ENCODE measurements around the gene ZSWIM6. TPM values are rescaled to one million over a fixed set of nuclear protein-coding genes. Genes with fewer than 3 reads are reported as not detected.

ZSWIM6 gene
- total RNA-seq, 1 experiment from 2014 or later, result 10.0 TPM

GRCh38 chr5:61313960-61314681 is 17.9 kb upstream of the ZSWIM6 start:
- no peaks in the 10 kb centered on the region for H3K27me3 Mint-ChIP-seq (ENCODE audit: insufficient read depth, unreplicated experiment)
- CTCF ChIA-PET, result no interaction called here
- no peak overlapping the region for H3K4me3 Mint-ChIP-seq (ENCODE audit: unreplicated experiment)
- H3K36me3 Mint-ChIP-seq (ENCODE audit: insufficient read depth, unreplicated experiment), result no peaks in the 10 kb centered on the region
- H3K9me3 Mint-ChIP-seq (ENCODE audit: unreplicated experiment), result no peaks in the 10 kb centered on the region
- POLR2A ChIA-PET, result no interaction called here
- H3K9me3 ChIP-seq, result no peaks in the 10 kb centered on the region
- H3K27ac Mint-ChIP-seq (ENCODE audit: unreplicated experiment), result no peak overlapping the region
- H3K27me3 ChIP-seq (replicated peaks; ENCODE audit: control insufficient read depth, insufficient read depth, low read length), result no peaks in the 10 kb centered on the region
- BruUV-seq (replicated peaks), result no TSS peak
- no peaks in the 10 kb centered on the region for H3K36me3 ChIP-seq (ENCODE audit: control insufficient read depth, insufficient read depth, low read length)
- peaks cover 23% of the 10 kb centered on the region for H3K4me1 Mint-ChIP-seq (ENCODE audit: low read depth, unreplicated experiment)
- intact Hi-C loops (cut with micrococcal nuclease; ENCODE audit: unreplicated experiment), result no loop called here
- no peak for DNase-seq
- TF ChIP-seq CTCF (IDR thresholded peaks at IDR 0.05; ENCODE audit: insufficient read depth in 1 of 2, low read depth in 1 of 2, low read length in 1 of 2, severe bottlenecking in 1 of 2, unreplicated experiment in 1 of 2), result no peak
- H3K4me1 ChIP-seq, result peaks cover 17% of the 10 kb centered on the region
- no peak overlapping the region for H3K4me3 ChIP-seq (ENCODE audit: low read depth, low read length)

- intact Hi-C loops (cut with micrococcal nuclease; ENCODE audit: unreplicated experiment), result no loop called here
- ChIA-PET POLR2A (no interaction called here), CTCF (no interaction called here)
- no peaks in the 10 kb centered on the region for H3K36me3 ChIP-seq (ENCODE audit: control insufficient read depth, insufficient read depth, low read length)
- H3K9me3 ChIP-seq, result no peaks in the 10 kb centered on the region
- BruUV-seq (replicated peaks), result no TSS peak
- TF ChIP-seq CTCF (IDR thresholded peaks at IDR 0.05; ENCODE audit: insufficient read depth in 1 of 2, low read depth in 1 of 2, low read length in 1 of 2, severe bottlenecking in 1 of 2, unreplicated experiment in 1 of 2), result no peak
- H3K27me3 ChIP-seq (replicated peaks; ENCODE audit: control insufficient read depth, insufficient read depth, low read length), result no peaks in the 10 kb centered on the region
- Mint-ChIP-seq H3K36me3 (ENCODE audit: insufficient read depth, unreplicated experiment) (no peaks in the 10 kb centered on the region), H3K27ac (ENCODE audit: unreplicated experiment) (no peak overlapping the region), H3K27me3 (ENCODE audit: insufficient read depth, unreplicated experiment) (no peaks in the 10 kb centered on the region), H3K4me1 (ENCODE audit: low read depth, unreplicated experiment) (no peaks in the 10 kb centered on the region), H3K9me3 (ENCODE audit: unreplicated experiment) (no peaks in the 10 kb centered on the region), H3K4me3 (ENCODE audit: unreplicated experiment) (no peak overlapping the region)
- no peak overlapping the region for H3K4me3 ChIP-seq (ENCODE audit: low read depth, low read length)
- H3K4me1 ChIP-seq, result no peaks in the 10 kb centered on the region
- DNase-seq, result no peak
Observed at GRCh38 chr5:61318376-61318775, 13.7 kb upstream of the ZSWIM6 start.

GRCh38 chr5:61319388-61320146 is 12.5 kb upstream of the ZSWIM6 start:
- H3K36me3 Mint-ChIP-seq (ENCODE audit: insufficient read depth, unreplicated experiment), result no peaks in the 10 kb centered on the region
- H3K4me1 Mint-ChIP-seq (ENCODE audit: low read depth, unreplicated experiment), result no peaks in the 10 kb centered on the region
- no peak overlapping the region for H3K4me3 Mint-ChIP-seq (ENCODE audit: unreplicated experiment)
- no peaks in the 10 kb centered on the region for H3K9me3 Mint-ChIP-seq (ENCODE audit: unreplicated experiment)
- H3K27me3 Mint-ChIP-seq (ENCODE audit: insufficient read depth, unreplicated experiment), result no peaks in the 10 kb centered on the region
- H3K9me3 ChIP-seq, result no peaks in the 10 kb centered on the region
- no peaks in the 10 kb centered on the region for H3K27me3 ChIP-seq (replicated peaks; ENCODE audit: control insufficient read depth, insufficient read depth, low read length)
- intact Hi-C loops (cut with micrococcal nuclease; ENCODE audit: unreplicated experiment), result no loop called here
- BruUV-seq (replicated peaks), result no TSS peak
- ChIA-PET POLR2A (no interaction called here), CTCF (no interaction called here)
- no peaks in the 10 kb centered on the region for H3K4me1 ChIP-seq
- H3K4me3 ChIP-seq (ENCODE audit: low read depth, low read length), result no peak overlapping the region
- TF ChIP-seq CTCF (IDR thresholded peaks at IDR 0.05; ENCODE audit: insufficient read depth in 1 of 2, low read depth in 1 of 2, low read length in 1 of 2, severe bottlenecking in 1 of 2, unreplicated experiment in 1 of 2), result no peak
- no peaks in the 10 kb centered on the region for H3K36me3 ChIP-seq (ENCODE audit: control insufficient read depth, insufficient read depth, low read length)
- DNase-seq, result no peak
- no peak overlapping the region for H3K27ac Mint-ChIP-seq (ENCODE audit: unreplicated experiment)

Measured in Caco-2 (cell line).